Measurements from ENCODE around the gene AIP.
"Not testable (repeated sequence)": the region's sequence is repeated elsewhere in the genome, so short reads cannot be mapped to it uniquely, and the experiment has no call there.

The AIP gene

GRCh38 chr11:67469508-67469811 lies 13.4 kb upstream of the AIP start:
- no peak for DNase-seq

GRCh38 chr11:67470337-67471002 lies 12.4 kb upstream of the AIP start:
- DNase-seq, result no peak

GRCh38 chr11:67472882-67473281 lies 9.9 kb upstream of the AIP start:
- DNase-seq, result no peak

GRCh38 chr11:67476692-67477091 lies 6.1 kb upstream of the AIP start:
- DNase-seq, result not testable (repeated sequence)

GRCh38 chr11:67477344-67478050 lies 5.3 kb upstream of the AIP start:
- not testable (repeated sequence) for DNase-seq

- DNase-seq, result no peak
Measured at GRCh38 chr11:67482275-67482826, 475 bp upstream of the AIP start.

GRCh38 chr11:67483831-67484665 lies 1.2 kb downstream of the AIP start:
- no peak for DNase-seq

GRCh38 chr11:67484847-67485311 lies 2.1 kb downstream of the AIP start:
- DNase-seq, result no peak

- DNase-seq, result not testable (repeated sequence)
Measured at GRCh38 chr11:67485873-67486361, 3.1 kb downstream of the AIP start.

- no peak for DNase-seq
Measured at GRCh38 chr11:67486481-67487195, 3.8 kb downstream of the AIP start.

- no peak for DNase-seq
Measured at GRCh38 chr11:67489203-67489884, 6.5 kb downstream of the AIP start.

- DNase-seq, result no peak
Measured at GRCh38 chr11:67489885-67490726, 7.3 kb downstream of the AIP start.

GRCh38 chr11:67490727-67491065 lies 7.9 kb downstream of the AIP start:
- no peak for DNase-seq

GRCh38 chr11:67491276-67492068 lies 8.6 kb downstream of the AIP start:
- no peak for DNase-seq

GRCh38 chr11:67492069-67492727 lies 9.4 kb downstream of the AIP start:
- DNase-seq, result no peak

GRCh38 chr11:67492801-67493547 lies 10.1 kb downstream of the AIP start:
- DNase-seq, result no peak

GRCh38 chr11:67493548-67494370 lies 10.9 kb downstream of the AIP start:
- no peak for DNase-seq
